ENCODE data around the gene DNAH14. TPM values are rescaled to one million over a fixed set of nuclear protein-coding genes. Genes with fewer than 3 reads are reported as not detected.

The DNAH14 gene
- total RNA-seq, 1 experiment from 2014 or later = 47.0 TPM

- no TSS peak for BruUV-seq (replicated peaks)
- Histone ChIP-seq H3K9me3 (ENCODE audit: control insufficient read depth, insufficient read depth, low read depth, low read length) (no peaks in the 10 kb centered on the region), H3K4me3 (ENCODE audit: low read depth in 2 of 2, low read length in 2 of 2) (no peak overlapping the region), H3K27me3 (ENCODE audit: control insufficient read depth, insufficient read depth, low read length) (no peaks in the 10 kb centered on the region), H3K27ac (ENCODE audit: low read length) (no peak overlapping the region), H3K4me1 (ENCODE audit: control insufficient read depth, insufficient read depth, low read length) (no peaks in the 10 kb centered on the region), H3K36me3 (ENCODE audit: control insufficient read depth, insufficient read depth, low read length) (no peaks in the 10 kb centered on the region)
- DNase-seq (ENCODE audit: low read depth, low spot score) = no peak
- ATAC-seq = no peak
- ChIA-PET POLR2A (no interaction called here), CTCF (no interaction called here)
- in situ Hi-C loops (cut with HindIII; ENCODE audit: low pct_unique_long_range_greater_than_20kb, low sequenced_read_pairs) (no loop called here), intact Hi-C loops (cut with micrococcal nuclease; ENCODE audit: unreplicated experiment) (no loop called here)
- no peak for TF ChIP-seq REST (IDR thresholded peaks at IDR 0.05; ENCODE audit: insufficient read depth in 1 of 2, low read depth in 2 of 2, low read length in 1 of 2)
- no peak for TF ChIP-seq SIN3A (IDR thresholded peaks at IDR 0.05; ENCODE audit: borderline replicate concordance, insufficient read depth, low read depth, low read length)
- no peak for TF ChIP-seq CTCF (IDR thresholded peaks at IDR 0.05)
- no peak for TF ChIP-seq POLR2AphosphoS5 (IDR thresholded peaks at IDR 0.05; ENCODE audit: low read depth, low read length)
Measured at GRCh38 chr1:225113265-225113664, 183.8 kb downstream of the DNAH14 start.

- no peaks in the 10 kb centered on the region for H3K9me3 ChIP-seq (ENCODE audit: control insufficient read depth, insufficient read depth, low read depth, low read length)
- intact Hi-C loops (cut with micrococcal nuclease; ENCODE audit: unreplicated experiment) (no loop called here), in situ Hi-C loops (cut with HindIII; ENCODE audit: low pct_unique_long_range_greater_than_20kb, low sequenced_read_pairs) (no loop called here)
- no peaks in the 10 kb centered on the region for H3K27me3 ChIP-seq (ENCODE audit: control insufficient read depth, insufficient read depth, low read length)
- ChIA-PET POLR2A (no interaction called here), CTCF (no interaction called here)
- DNase-seq (ENCODE audit: low read depth, low spot score) (no peak), ATAC-seq (no peak)
- BruUV-seq (replicated peaks) = no TSS peak
- H3K36me3 ChIP-seq (ENCODE audit: control insufficient read depth, insufficient read depth, low read length) = no peaks in the 10 kb centered on the region
- H3K4me3 ChIP-seq (ENCODE audit: low read depth in 2 of 2, low read length in 2 of 2) = no peak overlapping the region
- H3K4me1 ChIP-seq (ENCODE audit: control insufficient read depth, insufficient read depth, low read length) = no peaks in the 10 kb centered on the region
- no peak overlapping the region for H3K27ac ChIP-seq (ENCODE audit: low read length)
- TF ChIP-seq SIN3A (IDR thresholded peaks at IDR 0.05; ENCODE audit: borderline replicate concordance, insufficient read depth, low read depth, low read length) = no peak
- no peak for TF ChIP-seq CTCF (IDR thresholded peaks at IDR 0.05)
- no peak for TF ChIP-seq POLR2AphosphoS5 (IDR thresholded peaks at IDR 0.05; ENCODE audit: low read depth, low read length)
- TF ChIP-seq REST (IDR thresholded peaks at IDR 0.05; ENCODE audit: insufficient read depth in 1 of 2, low read depth in 2 of 2, low read length in 1 of 2) = no peak
- no peak for TF ChIP-seq TCF7L2 (IDR thresholded peaks at IDR 0.05; ENCODE audit: low read depth, low read length)
Measured at GRCh38 chr1:225114354-225114990, 185.0 kb downstream of the DNAH14 start.

Measured in Panc1 (cell line).